PC-3 (cell line): ENCODE results near the gene ATG13. TPM values are rescaled to one million over a fixed set of nuclear protein-coding genes. Genes with fewer than 3 reads are reported as not detected.

Experiments
- ATAC-seq: fragments of 200-7000 bp; cut with Tn5 transposase; 2 replicates; pipeline ENCODE4 v1.9.1; 2020; ENCODE audit warnings: mild to moderate bottlenecking, moderate library complexity
- Bru-seq: library from RNA; stranded (reverse); fragments of 400-500 nt; gene quantifications from one replicate; lab custom pipeline; 2021; lab: Mats Ljungman, UMichigan
- BruChase-seq, 2 experiments: library from RNA; stranded (reverse); fragments of 400-500 nt; gene quantifications; one replicate each; lab custom pipeline; 2021; lab: Mats Ljungman, UMichigan
- BruUV-seq: library from RNA; stranded (reverse); fragments of 400-500 nt; replicated peaks from 2 replicates; lab custom pipeline; 2021; lab: Mats Ljungman, UMichigan
- CTCF ChIA-PET: fragments of 300-600 bp; sonication (Branson Sonifier 250); formaldehyde crosslinking; loops from one replicate; lab custom pipeline; 2022; ENCODE audit warnings: antibody characterized with exemption; lab: Charles Lee
- POLR2A ChIA-PET: fragments of 300-600 bp; sonication (Branson Sonifier 250); formaldehyde crosslinking; loops from one replicate; lab custom pipeline; 2022; ENCODE audit warnings: antibody characterized with exemption; ENCODE audit not compliant: unreplicated experiment; lab: Charles Lee
- DNase-seq: peaks from one replicate; pipeline ENCODE4 v3.0.0-alpha.2; 2015
- H2AFZ ChIP-seq: fragments of 300-600 bp; sonication (generic); 2 replicates; pipeline ENCODE4 v1.6.0; 2016; ENCODE audit warnings: antibody characterized with exemption, low read length
- H3F3A ChIP-seq: fragments of 300-600 bp; sonication (generic); one replicate; pipeline ENCODE4 v1.6.0; 2017; ENCODE audit warnings: antibody characterized with exemption, low read length, control low read depth, mild to moderate bottlenecking; ENCODE audit not compliant: unreplicated experiment
- H3K27ac ChIP-seq: fragments of 300-600 bp; sonication (generic); 2 replicates; pipeline ENCODE4 v1.5.1; 2016; ENCODE audit warnings: mild to moderate bottlenecking, low read length
- H3K27me3 ChIP-seq: fragments of 300-600 bp; sonication (generic); 2 replicates; pipeline ENCODE4 v1.6.1; 2016; ENCODE audit warnings: low read length, mixed read lengths
- H3K36me3 ChIP-seq: fragments of 300-600 bp; sonication (generic); 2 replicates; pipeline ENCODE4 v1.6.1; 2016; ENCODE audit warnings: low read depth, mixed run types, low read length, mixed read lengths
- H3K4me1 ChIP-seq: fragments of 300-600 bp; sonication (generic); 2 replicates; pipeline ENCODE4 v1.5.1; 2016; ENCODE audit warnings: low read length; ENCODE audit not compliant: insufficient read depth
- H3K4me2 ChIP-seq: fragments of 300-600 bp; sonication (generic); 2 replicates; pipeline ENCODE4 v1.6.0; 2016; ENCODE audit warnings: low read length
- H3K4me3 ChIP-seq: fragments of 300-600 bp; sonication (generic); 2 replicates; pipeline ENCODE4 v1.5.1; 2016; ENCODE audit warnings: mild to moderate bottlenecking, low read length, mixed read lengths
- H3K79me2 ChIP-seq: fragments of 300-600 bp; sonication (generic); 2 replicates; pipeline ENCODE4 v1.6.1; 2017; ENCODE audit warnings: low read length, mixed read lengths
- H3K9ac ChIP-seq: fragments of 300-600 bp; sonication (generic); 2 replicates; pipeline ENCODE4 v1.6.0; 2016; ENCODE audit warnings: mild to moderate bottlenecking, low read length
- H3K9me2 ChIP-seq: fragments of 300-600 bp; sonication (generic); replicated peaks from 2 replicates; pipeline ENCODE4 v1.6.1; 2016; ENCODE audit warnings: mixed run types, low read length, mixed read lengths
- H3K9me3 ChIP-seq: fragments of 300-600 bp; sonication (generic); 2 replicates; pipeline ENCODE4 v1.6.1; 2016; ENCODE audit warnings: low read length, mixed read lengths
- H4K20me1 ChIP-seq: fragments of 300-600 bp; sonication (generic); 2 replicates; pipeline ENCODE4 v1.6.1; 2016; ENCODE audit warnings: low read length, mixed read lengths
- EZH2 ChIP-seq: fragments of 300-600 bp; sonication (generic); IDR thresholded peaks from one replicate; pipeline ENCODE4 v1.6.1; 2017; ENCODE audit warnings: antibody characterized with exemption, mild to moderate bottlenecking, low read length; ENCODE audit not compliant: unreplicated experiment
- EZH2phosphoT487 ChIP-seq: fragments of 300-600 bp; sonication (generic); IDR thresholded peaks from 2 replicates; pipeline ENCODE4 v1.6.1; 2018; ENCODE audit warnings: mild to moderate bottlenecking, antibody characterized with exemption, low read length, borderline replicate concordance
- intact Hi-C: fragments of 100-400 bp; cut with micrococcal nuclease; formaldehyde crosslinking; loops from 2 replicates; pipeline ENCODE4 v1.9.0; 2023
- long read RNA-seq: library from polyadenylated mRNA; unstranded; transcript quantifications from one replicate; pipeline ENCODE4 v2.0.0, GENCODE V29; 2021; ENCODE audit not compliant: unreplicated experiment
- total RNA-seq: library from RNA; depleted of rRNA; stranded (reverse); fragments of >200 nt; gene quantifications from 2 replicates; pipeline ENCODE4 v1.2.3, GENCODE V29; 2014; rRNA removed
- TF ChIP-seq, protein P1 (sequence below): fragments of 300-600 bp; sonication (generic); conservative IDR thresholded peaks from 2 replicates; pipeline ENCODE4 v1.5.1; 2017; ENCODE audit warnings: antibody characterized with exemption, low read depth, mild to moderate bottlenecking, low read length

Gene ATG13
- total RNA-seq (95.0 and 97.3 TPM in 2 replicates), Bru-seq, nascent RNA (percentile 86 among the genes with signal in this experiment), BruChase-seq, experiment 1, labeled RNA remaining after a 6-hour chase (percentile 81 among the genes with signal in this experiment), BruChase-seq, experiment 2, labeled RNA remaining after a 2-hour chase (percentile 76 among the genes with signal in this experiment)
- long read RNA-seq, full-length matches to known transcripts, result 40 of 119 reads
- long read RNA-seq, partial matches to known transcripts, result 29 of 119 reads
- long read RNA-seq, other reads (novel, unspliced or antisense), result 50 of 119 reads

DNA sequence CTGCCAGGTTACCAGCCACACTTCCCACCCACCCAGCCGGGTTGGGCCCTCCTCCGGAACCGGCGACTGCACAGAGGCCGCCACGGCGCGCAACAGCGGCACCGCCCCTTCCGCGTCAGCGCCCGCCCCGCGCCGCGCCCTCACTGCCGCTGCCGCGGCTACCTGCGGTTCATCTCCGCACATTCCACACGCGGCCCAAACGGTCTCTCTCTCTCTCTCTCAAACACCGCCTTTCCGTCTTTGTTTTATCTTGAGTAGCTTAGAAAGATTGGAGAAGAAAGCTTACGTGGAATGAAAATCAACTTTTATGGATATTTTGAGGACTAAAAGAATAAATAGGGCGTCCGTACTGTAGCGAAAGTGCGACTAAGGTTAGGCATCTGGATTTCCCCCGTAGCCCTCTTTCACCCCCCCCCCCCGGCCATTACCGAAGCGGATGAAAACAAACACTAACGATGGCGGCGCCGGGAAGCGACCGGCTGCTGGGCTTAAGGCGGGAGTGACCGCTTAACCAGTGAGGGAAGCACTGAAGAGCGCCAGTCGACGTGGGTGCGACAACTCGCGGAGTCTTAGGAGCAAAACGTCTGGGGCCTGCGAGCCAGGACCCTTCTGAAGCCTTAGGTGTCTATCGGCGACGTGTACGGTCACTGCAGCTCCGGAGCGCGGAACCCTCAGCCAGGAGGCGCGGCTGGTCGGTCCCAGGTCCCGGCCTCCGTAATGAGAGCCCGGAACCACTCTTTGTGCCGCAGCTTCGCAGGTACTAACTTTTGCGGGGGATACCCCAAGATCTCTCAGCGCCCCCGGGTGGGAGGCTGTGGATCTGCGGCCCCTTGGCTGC lies at the start of gene ATG13, which contains the start of gene HARBI1:
Gene ATG13, plus strand, starts transcription at position 420 of the 838 bp plus-strand sequence. CDS start 26,739 bp downstream, outside the sequence.
Gene HARBI1, minus strand, starts transcription at position 94 of the 838 bp plus-strand sequence. CDS start 990 bp downstream, outside the sequence.
- Histone ChIP-seq H4K20me1 (no peaks in the 10 kb centered on the region), H3K9me2 (no peaks in the 10 kb centered on the region), H3K27ac (peak within 1 kb of the TSS; percentile 78), H3K4me2 (peak within 1 kb of the TSS; percentile 91), H3K9ac (peak within 1 kb of the TSS; percentile 95), H3F3A (no peaks in the 10 kb centered on the region), H3K4me3 (peak within 1 kb of the TSS; percentile 97), H3K36me3 (no peaks in the 10 kb centered on the region), H3K4me1 (peaks cover 15% of the 10 kb centered on the region), H3K27me3 (no peaks in the 10 kb centered on the region), H3K9me3 (no peaks in the 10 kb centered on the region), H2AFZ (peak within 1 kb of the TSS; percentile 93), H3K79me2 (peaks cover 37% of the 10 kb centered on the region)
- TF ChIP-seq, protein P1, sequence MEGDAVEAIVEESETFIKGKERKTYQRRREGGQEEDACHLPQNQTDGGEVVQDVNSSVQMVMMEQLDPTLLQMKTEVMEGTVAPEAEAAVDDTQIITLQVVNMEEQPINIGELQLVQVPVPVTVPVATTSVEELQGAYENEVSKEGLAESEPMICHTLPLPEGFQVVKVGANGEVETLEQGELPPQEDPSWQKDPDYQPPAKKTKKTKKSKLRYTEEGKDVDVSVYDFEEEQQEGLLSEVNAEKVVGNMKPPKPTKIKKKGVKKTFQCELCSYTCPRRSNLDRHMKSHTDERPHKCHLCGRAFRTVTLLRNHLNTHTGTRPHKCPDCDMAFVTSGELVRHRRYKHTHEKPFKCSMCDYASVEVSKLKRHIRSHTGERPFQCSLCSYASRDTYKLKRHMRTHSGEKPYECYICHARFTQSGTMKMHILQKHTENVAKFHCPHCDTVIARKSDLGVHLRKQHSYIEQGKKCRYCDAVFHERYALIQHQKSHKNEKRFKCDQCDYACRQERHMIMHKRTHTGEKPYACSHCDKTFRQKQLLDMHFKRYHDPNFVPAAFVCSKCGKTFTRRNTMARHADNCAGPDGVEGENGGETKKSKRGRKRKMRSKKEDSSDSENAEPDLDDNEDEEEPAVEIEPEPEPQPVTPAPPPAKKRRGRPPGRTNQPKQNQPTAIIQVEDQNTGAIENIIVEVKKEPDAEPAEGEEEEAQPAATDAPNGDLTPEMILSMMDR, result peak; percentile 70
- no peak for TF ChIP-seq EZH2
- ChIA-PET CTCF (interaction anchor here (0.9 to 1.5 kb wide), 2 partner anchors 88 to 127 kb away, joined by 4 to 6 read pairs; no protein-coding TSS in a partner anchor), POLR2A (interaction anchor here (0.7 kb wide), 1 partner anchor 411 kb away, joined by 15 read pairs; no protein-coding TSS in a partner anchor)
- DNase-seq (peak; percentile 86), ATAC-seq (peak; percentile 96)
- intact Hi-C loops, result loop anchor here (2.0 kb wide), 2 partner anchors 23 to 63 kb away; partner anchors contain the start of gene AMBRA1
- TSS peak; percentile 79 for BruUV-seq

DNA sequence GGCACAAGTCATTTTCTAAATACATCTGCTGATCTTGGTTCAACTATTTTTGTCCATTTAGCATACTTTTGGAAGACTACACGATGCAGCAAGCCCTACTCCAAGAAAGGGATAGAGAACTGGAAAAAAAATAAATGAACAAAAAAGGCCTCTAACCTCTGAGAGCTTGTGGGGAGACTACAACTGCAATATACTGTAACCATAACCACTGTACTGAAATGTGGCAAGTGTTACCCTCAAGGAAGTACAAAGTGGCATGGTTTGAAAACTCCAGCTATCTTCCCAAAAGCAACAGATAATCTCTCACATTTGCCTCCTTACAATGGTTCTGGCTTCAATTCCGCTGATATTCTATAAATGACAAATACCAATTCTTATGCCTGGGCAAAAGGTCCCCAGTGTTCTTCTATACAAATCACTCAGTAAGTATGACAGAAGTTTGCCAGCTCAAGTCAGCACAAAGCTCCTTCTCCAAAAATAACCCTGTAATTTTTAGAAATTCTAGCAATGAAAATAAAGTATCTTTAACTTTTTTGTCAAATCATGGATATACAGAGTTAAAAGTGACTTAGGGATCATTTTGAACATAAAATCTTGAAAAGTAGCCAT lies 46.5 kb upstream of the ATG13 start:
- H3K27me3 ChIP-seq, result no peaks in the 10 kb centered on the region
- no peak for TF ChIP-seq EZH2phosphoT487
- TF ChIP-seq, protein P1, result no peak
- no peak for TF ChIP-seq EZH2
- no peak overlapping the region for H3K9ac ChIP-seq
- no peaks in the 10 kb centered on the region for H3F3A ChIP-seq
- H3K9me2 ChIP-seq, result no peaks in the 10 kb centered on the region
- peaks cover 67% of the 10 kb centered on the region for H3K79me2 ChIP-seq
- intact Hi-C loops, result no loop called here
- no peak for ATAC-seq
- H3K4me1 ChIP-seq, result no peaks in the 10 kb centered on the region
- H3K4me3 ChIP-seq, result no peak overlapping the region
- H3K27ac ChIP-seq, result no peak overlapping the region
- H4K20me1 ChIP-seq, result 0 out of 2 replicates have a peak, but pooled peaks cover 2% of the 10 kb centered on the region
- no peaks in the 10 kb centered on the region for H3K36me3 ChIP-seq
- POLR2A ChIA-PET, result no interaction called here
- no peak for DNase-seq
- no TSS peak for BruUV-seq
- H3K4me2 ChIP-seq, result no peak overlapping the region
- CTCF ChIA-PET, result no interaction called here
- no peak overlapping the region for H2AFZ ChIP-seq
- H3K9me3 ChIP-seq, result no peaks in the 10 kb centered on the region
